HG02623 (cell line): ENCODE results near the gene VEZT.

ENCODE experiments used
- ATAC-seq: cut with Tn5 transposase; IDR thresholded peaks from one replicate; pipeline ENCODE4 v1.9.1; 2021; ENCODE audit warnings: moderate library complexity; ENCODE audit not compliant: unreplicated experiment

The VEZT gene

GRCh38 chr12:95197636-95198035 lies 20.0 kb upstream of the VEZT start:
- no peak for ATAC-seq

GRCh38 chr12:95198914-95199313 lies 18.7 kb upstream of the VEZT start:
- ATAC-seq, result peak; percentile 46

GRCh38 chr12:95200128-95200894 lies 17.3 kb upstream of the VEZT start:
- ATAC-seq, result no peak

- no peak for ATAC-seq
Observed at GRCh38 chr12:95201056-95201670, 16.4 kb upstream of the VEZT start.

GRCh38 chr12:95202691-95203486 lies 14.7 kb upstream of the VEZT start:
- no peak for ATAC-seq

- ATAC-seq, result no peak
Observed at GRCh38 chr12:95203487-95204030, 14.0 kb upstream of the VEZT start.

GRCh38 chr12:95204141-95204866 lies 13.3 kb upstream of the VEZT start:
- ATAC-seq, result no peak

GRCh38 chr12:95205016-95205624 lies 12.5 kb upstream of the VEZT start:
- no peak for ATAC-seq

GRCh38 chr12:95205685-95206084 lies 11.9 kb upstream of the VEZT start:
- ATAC-seq, result no peak

- ATAC-seq, result no peak
Observed at GRCh38 chr12:95206916-95207315, 10.7 kb upstream of the VEZT start.

GRCh38 chr12:95207407-95207806 lies 10.2 kb upstream of the VEZT start:
- ATAC-seq, result no peak

- no peak for ATAC-seq
Observed at GRCh38 chr12:95208678-95209077, 8.9 kb upstream of the VEZT start.

GRCh38 chr12:95212586-95212985 lies 5.0 kb upstream of the VEZT start:
- ATAC-seq, result no peak

GRCh38 chr12:95213119-95213518 lies 4.5 kb upstream of the VEZT start:
- no peak for ATAC-seq

GRCh38 chr12:95213928-95214327 lies 3.7 kb upstream of the VEZT start:
- no peak for ATAC-seq

- ATAC-seq, result no peak
Observed at GRCh38 chr12:95214466-95214865, 3.1 kb upstream of the VEZT start.

GRCh38 chr12:95215949-95216348 lies 1.7 kb upstream of the VEZT start:
- no peak for ATAC-seq

- peak; percentile 10 for ATAC-seq
Observed at GRCh38 chr12:95216711-95217376, 763 bp upstream of the VEZT start.

GRCh38 chr12:95218150-95219133 lies 835 bp downstream of the VEZT start:
- peak; percentile 1 for ATAC-seq
